HG03439 (cell line): ENCODE data around the gene SERAC1.
"Not testable (repeated sequence)": the region's sequence is repeated elsewhere in the genome, so short reads cannot be mapped to it uniquely, and the experiment has no call there.

Experiments
- ATAC-seq: cut with Tn5 transposase; IDR thresholded peaks from one replicate; pipeline ENCODE4 v1.9.1; 2021; ENCODE audit warnings: mild to moderate bottlenecking, moderate library complexity; ENCODE audit not compliant: unreplicated experiment

The SERAC1 gene

GRCh38 chr6:158175111-158175510 is 7.0 kb upstream of the SERAC1 start:
- no peak for ATAC-seq

GRCh38 chr6:158174514-158174913 is 6.5 kb upstream of the SERAC1 start:
- no peak for ATAC-seq

GRCh38 chr6:158174024-158174423 is 6.0 kb upstream of the SERAC1 start:
- no peak for ATAC-seq

- ATAC-seq: no peak
Measured at GRCh38 chr6:158172001-158172400, 3.9 kb upstream of the SERAC1 start.

GRCh38 chr6:158170656-158171081 is 2.6 kb upstream of the SERAC1 start:
- no peak for ATAC-seq

- not testable (repeated sequence) for ATAC-seq
Measured at GRCh38 chr6:158169634-158170033, 1.6 kb upstream of the SERAC1 start.

- ATAC-seq: no peak
Measured at GRCh38 chr6:158165919-158166416, 2.1 kb downstream of the SERAC1 start.

- ATAC-seq: no peak
Measured at GRCh38 chr6:158164579-158165170, 3.4 kb downstream of the SERAC1 start.

- ATAC-seq: no peak
Measured at GRCh38 chr6:158161566-158162254, 6.4 kb downstream of the SERAC1 start.

- ATAC-seq: no peak
Measured at GRCh38 chr6:158160932-158161539, 7.0 kb downstream of the SERAC1 start.

GRCh38 chr6:158158748-158159147 is 9.3 kb downstream of the SERAC1 start:
- no peak for ATAC-seq

- ATAC-seq: no peak
Measured at GRCh38 chr6:158158123-158158522, 9.9 kb downstream of the SERAC1 start.

- ATAC-seq: no peak
Measured at GRCh38 chr6:158157064-158157764, 10.8 kb downstream of the SERAC1 start.

- ATAC-seq: no peak
Measured at GRCh38 chr6:158154816-158155215, 13.2 kb downstream of the SERAC1 start.

- ATAC-seq: no peak
Measured at GRCh38 chr6:158153576-158153975, 14.5 kb downstream of the SERAC1 start.

GRCh38 chr6:158152659-158153058 is 15.4 kb downstream of the SERAC1 start:
- ATAC-seq: no peak

GRCh38 chr6:158152025-158152424 is 16.0 kb downstream of the SERAC1 start:
- ATAC-seq: not testable (repeated sequence)

GRCh38 chr6:158150701-158151100 is 17.4 kb downstream of the SERAC1 start:
- no peak for ATAC-seq

GRCh38 chr6:158149641-158150040 is 18.4 kb downstream of the SERAC1 start:
- ATAC-seq: no peak

- ATAC-seq: no peak
Measured at GRCh38 chr6:158143700-158144099, 24.4 kb downstream of the SERAC1 start.

GRCh38 chr6:158142789-158143188 is 25.3 kb downstream of the SERAC1 start:
- ATAC-seq: no peak
